Eye (tissue), 1 donor: Measurements from ENCODE around the gene TMIGD2.
"Not testable (repeated sequence)": the region's sequence is repeated elsewhere in the genome, so short reads cannot be mapped to it uniquely, and the experiment has no call there.

Experiments
- DNase-seq: peaks from one replicate; pipeline ENCODE4 v3.0.0-alpha.2; 2015

Gene TMIGD2, protein sequence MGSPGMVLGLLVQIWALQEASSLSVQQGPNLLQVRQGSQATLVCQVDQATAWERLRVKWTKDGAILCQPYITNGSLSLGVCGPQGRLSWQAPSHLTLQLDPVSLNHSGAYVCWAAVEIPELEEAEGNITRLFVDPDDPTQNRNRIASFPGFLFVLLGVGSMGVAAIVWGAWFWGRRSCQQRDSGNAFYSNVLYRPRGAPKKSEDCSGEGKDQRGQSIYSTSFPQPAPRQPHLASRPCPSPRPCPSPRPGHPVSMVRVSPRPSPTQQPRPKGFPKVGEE

DNA sequence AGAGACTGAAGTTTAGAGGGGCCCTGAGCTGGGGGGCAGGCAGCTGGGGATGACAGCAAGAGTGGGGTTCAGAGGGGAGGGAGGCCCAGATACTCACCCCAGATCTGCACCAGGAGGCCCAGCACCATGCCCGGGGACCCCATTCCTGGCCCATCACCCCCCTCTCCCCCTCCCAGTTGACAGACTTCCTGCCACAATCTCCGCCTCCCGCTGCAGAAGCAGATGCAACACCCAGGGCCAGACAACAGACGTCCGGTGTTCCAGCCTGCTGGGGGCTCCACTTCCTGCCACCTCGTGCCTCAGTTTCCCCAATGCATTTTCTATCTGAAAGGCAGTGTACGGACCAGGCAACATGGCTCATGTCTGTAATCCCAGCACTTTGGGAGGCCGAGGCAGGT lies at the start of gene TMIGD2:
Gene TMIGD2 (minus strand): TSS at position 147 of the 398 bp plus-strand sequence. CDS start 4 bp downstream, at position 143.
- no peak for DNase-seq

DNA sequence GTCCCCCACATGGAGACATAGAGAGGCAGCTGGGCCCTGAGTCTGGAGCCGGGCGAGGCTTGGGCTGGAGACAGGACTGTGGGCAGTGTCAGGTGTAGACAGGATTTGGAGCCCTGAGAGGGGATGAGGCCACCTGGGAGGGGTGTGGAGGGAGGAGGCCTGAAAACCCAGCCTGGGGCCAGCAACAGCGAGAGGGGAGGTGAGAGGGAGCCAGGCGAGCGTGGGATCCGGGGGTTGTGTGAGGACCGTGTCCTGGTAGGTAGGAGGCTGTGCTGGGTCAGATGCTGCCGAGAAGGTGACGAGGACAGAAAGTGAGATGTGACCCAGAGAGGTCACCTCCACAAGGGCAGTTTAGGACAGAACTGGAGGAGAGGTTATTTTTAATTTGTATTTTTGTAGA lies 48.5 kb upstream of the TMIGD2 start:
- DNase-seq = no peak

DNA sequence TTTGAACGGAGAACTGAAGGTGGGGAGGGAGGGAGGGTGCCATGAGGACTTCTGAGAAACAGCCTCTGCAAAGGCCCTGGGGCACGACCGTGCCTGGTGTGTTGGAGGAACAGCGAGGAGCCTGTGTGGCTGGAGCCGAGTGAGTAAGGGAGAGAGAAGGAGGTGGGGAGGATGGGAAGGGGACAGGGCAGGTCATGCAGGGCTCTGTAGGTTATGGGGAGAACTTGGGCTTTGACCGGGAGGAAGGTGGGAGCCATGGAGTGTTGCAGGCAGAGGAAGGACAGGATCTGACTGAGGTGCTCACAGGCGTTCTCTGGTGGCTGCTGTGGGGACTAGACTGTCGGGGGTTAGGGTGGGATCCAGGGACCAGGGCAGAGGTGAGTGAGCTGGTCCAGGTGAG lies 47.9 kb upstream of the TMIGD2 start:
- no peak for DNase-seq

DNA sequence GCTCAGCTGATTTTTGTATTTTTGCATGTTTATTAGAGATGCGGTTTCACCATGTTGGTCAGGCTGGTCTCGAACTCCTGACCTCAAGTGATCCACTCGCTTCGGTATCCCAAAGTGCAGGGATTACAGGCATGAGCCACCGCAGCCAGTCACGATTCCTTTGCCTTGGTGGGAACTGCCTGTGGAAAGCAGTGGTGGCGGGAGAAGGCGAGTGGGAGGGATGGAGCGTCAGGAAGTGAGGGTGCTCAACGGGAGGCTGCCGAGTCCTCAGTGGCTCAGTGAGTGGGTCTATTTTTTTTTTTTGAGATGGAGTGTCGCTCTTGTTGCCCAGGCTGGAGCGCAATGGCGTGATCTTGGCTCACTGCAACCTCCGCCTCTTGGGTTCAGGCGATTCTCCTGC lies 47.0 kb upstream of the TMIGD2 start:
- not testable (repeated sequence) for DNase-seq

DNA sequence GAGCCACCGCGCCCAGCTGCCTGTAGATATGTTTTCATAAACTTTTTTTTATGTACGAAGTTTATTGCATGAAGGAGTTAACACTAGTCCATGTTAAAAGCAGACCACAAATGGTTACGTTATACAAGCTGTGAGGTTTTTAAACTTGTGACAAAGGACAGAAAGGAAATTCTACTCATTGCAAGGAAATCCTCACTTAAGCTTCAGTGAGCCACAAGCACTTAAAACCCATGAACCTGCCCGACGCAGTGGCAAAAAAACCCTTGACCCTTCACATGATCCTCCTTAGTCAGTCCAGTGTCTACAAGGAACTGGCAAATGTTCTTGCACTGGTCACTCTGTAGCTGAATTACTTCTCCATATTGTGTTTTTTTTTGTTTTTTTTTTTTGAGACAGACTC lies 45.3 kb upstream of the TMIGD2 start:
- DNase-seq = no peak

DNA sequence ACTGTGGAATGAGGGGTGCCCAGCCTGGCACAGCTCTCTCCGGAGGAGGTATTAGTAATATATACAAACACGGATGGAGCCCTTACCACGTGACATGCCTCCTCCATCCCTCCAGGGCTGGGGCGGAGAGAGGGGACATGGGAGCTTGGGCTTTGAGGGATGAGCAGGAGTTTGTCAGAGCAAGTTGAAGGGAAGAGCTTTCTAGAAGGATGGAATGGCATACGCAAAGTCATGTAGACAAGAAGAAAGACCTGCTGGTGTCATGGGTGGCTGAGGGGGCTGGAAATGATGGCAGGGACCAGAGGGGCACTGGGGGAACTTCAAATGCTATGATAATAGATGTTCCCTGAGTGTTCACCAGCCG lies 43.8 kb upstream of the TMIGD2 start:
- DNase-seq = no peak

DNA sequence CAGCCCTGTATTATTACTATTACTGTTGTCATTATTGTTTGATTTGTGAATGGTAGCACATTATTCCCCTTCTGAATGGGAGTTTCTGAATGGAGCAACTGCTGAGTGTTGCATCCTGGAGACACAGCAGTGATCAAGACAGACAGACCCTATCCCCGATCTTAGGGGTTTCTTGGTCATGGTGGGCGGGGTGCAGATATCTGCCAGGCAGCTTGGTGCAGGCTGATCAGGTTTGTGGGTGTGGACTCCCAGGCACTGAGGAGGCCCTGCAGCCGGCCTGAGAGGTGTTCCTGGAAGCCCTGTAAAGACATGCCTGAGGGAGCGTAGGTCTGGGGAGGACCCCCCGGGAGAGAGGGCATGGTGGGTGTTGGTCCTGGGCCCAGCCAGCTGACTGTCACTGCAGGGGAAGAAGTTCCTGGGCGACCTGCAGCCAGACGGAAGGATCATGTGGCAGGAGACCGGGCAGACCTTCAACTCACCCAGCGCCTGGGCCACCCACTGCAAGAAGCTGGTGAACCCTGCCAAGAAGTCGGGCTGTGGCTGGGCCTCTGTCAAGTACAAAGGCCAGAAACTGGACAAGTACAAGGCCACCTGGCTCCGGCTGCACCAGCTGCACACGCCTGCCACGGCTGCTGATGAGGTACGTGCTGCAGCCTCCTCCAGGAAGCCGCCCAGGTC lies 43.3 kb upstream of the TMIGD2 start:
- no peak for DNase-seq

DNA sequence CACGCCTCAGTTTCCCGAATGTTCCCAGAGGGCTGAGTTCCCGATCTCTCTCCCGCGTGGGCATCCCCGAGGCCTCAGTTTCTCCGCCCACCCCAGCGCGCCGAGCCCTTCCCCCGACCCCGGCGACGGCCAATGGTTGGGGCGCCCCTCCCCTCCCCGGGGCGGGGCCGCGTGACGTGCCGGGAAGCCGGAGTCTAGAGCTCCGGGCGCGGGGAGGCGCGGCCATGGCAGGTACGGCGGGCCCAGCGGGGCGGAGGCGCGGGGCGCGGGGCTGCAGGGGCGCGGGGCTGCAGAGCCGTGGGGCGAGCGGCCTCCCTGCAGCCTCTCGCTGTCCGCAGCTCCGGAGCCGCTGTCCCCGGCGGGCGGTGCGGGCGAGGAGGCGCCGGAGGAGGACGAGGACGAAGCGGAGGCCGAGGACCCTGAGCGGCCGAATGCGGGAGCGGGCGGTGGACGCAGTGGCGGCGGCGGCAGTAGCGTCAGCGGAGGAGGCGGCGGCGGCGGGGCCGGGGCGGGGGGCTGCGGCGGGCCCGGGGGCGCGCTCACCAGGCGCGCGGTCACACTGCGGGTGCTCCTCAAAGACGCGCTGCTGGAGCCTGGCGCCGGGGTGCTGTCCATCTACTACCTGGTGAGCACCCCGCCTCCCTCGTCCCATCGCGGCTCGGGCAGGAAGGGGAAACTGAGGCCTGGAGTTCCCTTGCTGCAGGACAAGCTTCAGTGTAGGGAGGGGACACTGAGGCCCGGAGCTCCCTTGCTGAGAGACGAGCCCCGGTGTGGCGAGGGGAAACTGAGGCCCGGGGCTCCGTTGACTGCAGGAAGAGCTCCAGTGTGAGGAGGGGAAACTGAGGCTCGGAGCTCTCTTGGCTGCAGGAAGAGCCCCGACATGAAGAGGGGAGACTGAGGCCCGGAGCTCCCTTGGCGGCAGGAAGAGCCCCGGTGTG lies 41.5 kb upstream of the TMIGD2 start, which contains the start of gene MPND:
Gene MPND (plus strand): TSS at position 193 of the 938 bp plus-strand sequence. CDS start 32 bp downstream, at position 225.
- peak; percentile 97 for DNase-seq

DNA sequence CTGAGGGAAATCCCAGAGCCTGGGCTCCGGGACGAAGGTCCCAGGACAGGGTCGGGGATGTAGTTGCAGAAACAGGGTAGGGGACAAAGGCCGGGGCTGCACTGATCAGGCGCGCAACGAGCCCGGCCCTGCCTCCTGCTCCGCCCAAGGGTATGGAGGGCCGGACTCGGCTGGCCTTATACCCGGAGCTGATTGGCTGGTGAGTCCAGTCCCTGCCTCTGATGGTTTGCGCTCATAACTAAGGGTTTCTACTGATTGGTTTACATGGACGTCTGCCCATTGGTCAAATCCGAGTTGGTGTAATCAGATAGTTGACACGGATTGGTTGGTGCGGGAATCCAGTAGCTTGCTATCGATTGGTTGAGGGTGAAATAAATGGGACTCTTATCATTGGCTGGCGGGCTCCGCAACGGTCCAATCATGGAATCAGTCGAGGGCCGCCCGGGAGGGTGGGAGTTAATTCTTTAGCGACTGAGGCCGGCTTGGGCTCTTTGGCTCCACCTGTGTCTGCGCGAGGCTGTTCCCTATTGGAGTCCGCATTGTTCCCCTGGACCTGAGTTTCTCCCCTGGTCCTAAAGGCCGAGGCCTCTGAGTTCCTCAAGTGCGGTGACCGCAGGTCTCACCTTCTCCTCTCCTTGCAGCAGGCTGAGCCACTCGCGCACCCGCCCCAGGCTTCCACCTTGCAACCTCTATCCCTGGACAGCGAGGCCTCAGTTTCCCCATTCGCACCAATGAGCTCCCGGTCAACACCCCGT lies 40.6 kb upstream of the TMIGD2 start:
- DNase-seq = peak; percentile 100

DNA sequence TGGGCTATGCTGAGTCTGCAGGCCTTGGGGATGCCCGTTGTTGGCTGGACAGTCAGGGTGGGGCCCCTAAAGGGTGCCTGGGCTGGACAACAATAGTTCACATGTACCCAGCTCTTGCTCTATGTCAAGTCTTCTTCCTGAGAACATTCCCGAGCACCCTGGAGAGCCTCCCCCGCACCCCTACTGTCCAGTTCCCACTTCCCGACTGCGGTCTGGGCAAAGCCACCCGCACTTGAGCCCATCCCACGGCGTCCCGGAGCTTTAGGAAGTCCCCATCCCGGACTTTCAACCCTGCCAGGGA lies 40.1 kb upstream of the TMIGD2 start:
- no peak for DNase-seq

DNA sequence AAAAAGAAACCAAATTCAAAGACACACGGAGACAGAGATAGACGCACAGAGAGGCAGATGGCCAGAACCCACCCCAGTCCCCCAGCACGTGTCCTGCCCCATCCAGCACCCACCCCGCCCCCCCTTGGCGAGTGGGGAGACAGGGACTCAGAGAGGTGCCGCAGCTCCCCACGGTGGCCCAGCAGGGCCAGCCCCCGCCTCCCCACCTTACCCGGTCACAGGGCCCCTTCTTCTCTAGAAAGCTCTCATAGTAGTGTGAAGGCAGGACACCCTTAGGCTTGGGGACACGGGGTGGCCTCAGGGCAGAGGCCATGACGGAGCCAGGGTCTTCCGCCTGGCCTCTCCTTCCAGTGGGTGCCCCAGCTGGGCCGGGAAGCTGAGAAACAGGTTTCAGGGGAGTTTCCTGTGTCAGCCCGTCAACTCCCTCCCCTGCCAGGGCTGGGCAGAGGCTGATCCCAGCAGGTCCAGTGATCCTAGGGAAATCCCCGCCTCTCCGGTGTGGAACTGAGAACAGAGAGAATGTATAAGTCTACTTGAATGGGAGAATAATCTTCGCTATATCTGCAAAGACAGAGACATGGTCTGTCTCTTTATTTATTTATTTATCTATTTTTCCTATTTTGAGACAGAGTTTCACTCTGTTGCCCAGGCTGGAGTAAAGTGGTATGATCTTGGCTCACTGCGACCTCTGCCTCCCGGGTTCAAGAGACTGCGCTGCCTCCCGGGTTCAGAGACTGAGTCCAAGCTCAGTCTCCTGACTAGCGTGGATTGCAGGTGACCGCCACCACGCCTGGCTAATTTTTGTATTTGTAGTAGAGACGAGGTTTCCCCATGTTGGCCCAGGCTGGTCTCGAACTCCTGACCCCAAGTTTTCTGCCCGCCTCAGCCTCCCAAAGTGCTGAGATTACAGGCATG lies 36.5 kb upstream of the TMIGD2 start, which contains the start of gene STAP2:
Gene STAP2 (minus strand): TSS at position 387 of the 915 bp plus-strand sequence. CDS start 74 bp downstream, at position 313.
- no peak for DNase-seq

DNA sequence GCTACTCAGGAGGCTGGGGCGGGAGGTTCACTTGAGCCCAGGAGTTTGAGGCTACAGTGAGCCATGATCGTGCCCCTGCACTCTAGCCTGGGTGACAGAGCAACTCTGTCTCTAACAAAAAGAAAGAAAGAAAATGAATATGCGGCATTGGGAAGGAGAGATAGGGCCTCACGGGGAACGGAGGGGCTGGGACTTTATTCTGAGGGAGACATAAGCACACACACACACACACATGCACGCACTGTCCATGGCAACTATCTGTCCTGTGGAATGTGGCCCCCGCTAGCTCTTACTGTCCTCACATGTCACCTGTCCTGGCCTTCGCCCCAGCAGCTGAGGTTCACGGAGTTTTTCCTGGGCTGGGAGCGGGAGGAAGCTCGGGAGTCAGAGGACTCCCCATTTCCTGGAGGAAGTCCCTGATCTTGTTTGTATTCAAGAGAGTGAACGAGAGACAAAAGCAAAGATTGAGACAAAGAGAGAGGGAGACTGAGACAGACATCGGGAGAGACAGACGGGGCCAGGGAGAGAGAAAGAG lies 35.8 kb upstream of the TMIGD2 start:
- peak; percentile 45 for DNase-seq

DNA sequence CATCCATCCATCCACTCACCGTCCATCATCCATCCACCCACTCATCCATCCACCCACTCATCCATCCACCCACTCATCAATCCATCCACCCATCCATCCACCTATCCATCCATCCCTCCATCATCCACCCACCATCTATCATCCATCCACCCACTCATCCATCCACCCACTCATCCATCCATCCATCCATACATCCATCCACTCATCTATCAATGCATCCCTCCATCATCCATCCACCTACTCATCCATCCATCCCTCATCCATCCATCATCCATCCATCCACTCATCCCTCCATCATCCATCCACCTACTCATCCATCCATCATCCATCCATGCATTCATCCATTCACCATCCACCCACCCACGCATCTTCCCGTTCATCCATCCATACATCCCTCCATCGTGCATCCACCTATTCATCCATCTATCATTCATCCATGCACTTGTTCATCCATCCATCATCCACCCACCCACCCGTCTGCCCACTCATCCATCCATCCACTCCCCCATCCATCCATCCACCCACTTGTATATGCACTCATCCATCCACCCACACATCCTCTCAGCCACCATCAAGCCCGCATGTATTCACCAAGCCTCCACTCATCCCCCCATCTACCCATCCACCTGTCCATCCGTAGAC lies 32.9 kb upstream of the TMIGD2 start:
- DNase-seq = no peak

DNA sequence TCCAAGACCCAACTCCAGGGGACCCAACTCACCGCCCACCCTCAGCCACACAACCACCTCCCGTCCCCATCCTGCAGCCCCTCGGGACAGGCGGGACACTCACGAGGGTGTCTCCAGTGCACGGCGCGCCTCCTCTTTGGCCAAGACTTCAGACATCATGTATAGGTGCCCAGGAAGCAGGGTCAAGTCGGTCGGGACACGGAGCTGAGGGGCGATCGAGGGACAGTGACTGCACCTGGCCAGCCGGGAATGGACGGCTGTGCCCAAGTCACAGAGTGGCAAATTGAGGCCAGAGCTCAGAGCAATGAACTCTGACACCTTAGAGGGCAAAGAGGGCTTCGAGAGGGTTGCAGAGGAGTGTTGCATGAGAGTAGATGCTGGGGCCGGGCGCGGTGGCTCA lies 27.7 kb upstream of the TMIGD2 start:
- no peak for DNase-seq

DNA sequence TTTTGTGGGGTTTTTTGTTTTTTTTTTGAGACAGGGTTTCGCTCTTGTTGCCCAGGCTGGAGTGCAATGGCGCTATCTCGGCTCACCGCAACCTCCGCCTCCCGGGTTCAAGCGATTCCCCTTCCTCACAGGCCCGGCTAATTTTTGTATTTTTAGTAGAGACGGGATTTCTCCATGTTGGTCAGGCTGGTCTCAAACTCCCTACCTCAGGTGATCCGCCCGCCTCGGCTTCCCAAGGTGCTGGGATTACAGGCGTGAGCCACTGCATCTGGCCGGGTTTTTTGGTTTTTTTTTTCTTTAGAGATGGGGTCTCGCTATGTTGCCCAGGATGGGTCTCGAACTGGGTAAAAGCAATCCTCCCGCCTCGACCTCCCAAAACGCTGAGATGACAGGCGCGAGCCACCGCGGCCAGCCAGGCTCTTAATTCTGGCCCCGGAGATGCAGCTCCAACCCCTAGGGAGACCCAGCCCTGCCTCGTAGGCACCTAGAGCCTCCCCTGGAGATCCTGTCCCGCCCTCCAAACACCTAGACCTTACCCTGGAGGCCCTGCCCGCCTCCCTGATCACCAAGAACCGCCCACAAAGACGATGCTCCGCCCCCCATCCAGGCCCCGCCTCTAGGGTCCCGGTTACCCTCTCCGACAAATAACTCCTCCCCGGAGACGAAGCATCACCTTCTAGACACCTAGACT lies 26.9 kb upstream of the TMIGD2 start:
- not testable (repeated sequence) for DNase-seq

DNA sequence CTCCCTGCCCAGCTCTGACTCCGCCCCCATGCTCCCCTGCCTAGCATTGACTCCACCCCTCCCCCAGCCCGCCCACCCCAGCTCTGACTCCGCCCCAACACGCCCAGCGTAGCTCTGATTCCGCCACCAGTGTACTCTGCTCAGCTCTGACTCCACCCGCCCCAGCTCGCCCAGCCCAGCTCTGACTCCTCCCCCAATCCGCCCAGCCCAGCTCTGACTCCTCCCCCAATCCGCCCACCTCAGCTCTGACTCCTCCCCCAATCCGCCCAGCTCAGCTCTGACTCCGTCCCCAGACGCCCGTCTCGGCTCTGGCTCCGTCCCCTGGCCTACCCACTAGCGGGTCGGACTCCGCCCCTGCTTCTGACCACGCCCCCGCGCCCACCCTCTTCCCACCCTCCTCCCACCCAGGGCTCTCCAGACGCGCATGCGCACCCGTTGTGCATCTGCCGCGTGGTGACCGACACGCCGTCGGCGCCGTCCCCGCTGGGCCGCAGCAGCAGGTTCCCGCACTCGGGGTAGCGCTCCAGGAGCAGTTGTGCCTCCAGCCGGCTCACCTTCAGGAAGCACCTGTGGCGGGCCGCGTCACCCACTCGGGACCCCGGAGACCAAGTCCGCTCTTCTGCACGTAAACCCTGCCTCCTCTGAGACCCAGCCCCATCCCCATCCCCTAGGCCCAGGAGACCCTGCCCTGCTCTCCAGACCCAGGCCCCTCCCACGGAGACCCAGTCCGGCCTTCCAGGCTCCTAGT lies 26.2 kb upstream of the TMIGD2 start:
- DNase-seq = peak; percentile 99

DNA sequence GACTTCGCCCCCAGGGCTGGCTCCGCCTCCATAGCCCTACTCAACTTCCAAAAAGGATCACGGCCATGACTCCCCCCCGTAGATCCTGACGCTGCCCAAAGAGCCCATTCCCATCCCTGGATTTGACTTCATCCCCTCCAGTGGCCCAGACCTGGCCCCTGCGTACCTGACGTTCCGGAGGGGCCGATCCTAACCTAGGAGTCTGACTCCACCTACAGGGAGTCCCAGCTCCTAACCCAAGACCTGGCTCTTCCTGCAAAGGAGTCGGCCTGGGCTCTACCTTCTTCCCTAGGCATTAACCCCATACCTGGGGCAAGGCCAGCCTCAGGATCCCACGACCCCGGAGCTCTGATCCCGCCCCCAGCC lies 25.7 kb upstream of the TMIGD2 start:
- DNase-seq = no peak

DNA sequence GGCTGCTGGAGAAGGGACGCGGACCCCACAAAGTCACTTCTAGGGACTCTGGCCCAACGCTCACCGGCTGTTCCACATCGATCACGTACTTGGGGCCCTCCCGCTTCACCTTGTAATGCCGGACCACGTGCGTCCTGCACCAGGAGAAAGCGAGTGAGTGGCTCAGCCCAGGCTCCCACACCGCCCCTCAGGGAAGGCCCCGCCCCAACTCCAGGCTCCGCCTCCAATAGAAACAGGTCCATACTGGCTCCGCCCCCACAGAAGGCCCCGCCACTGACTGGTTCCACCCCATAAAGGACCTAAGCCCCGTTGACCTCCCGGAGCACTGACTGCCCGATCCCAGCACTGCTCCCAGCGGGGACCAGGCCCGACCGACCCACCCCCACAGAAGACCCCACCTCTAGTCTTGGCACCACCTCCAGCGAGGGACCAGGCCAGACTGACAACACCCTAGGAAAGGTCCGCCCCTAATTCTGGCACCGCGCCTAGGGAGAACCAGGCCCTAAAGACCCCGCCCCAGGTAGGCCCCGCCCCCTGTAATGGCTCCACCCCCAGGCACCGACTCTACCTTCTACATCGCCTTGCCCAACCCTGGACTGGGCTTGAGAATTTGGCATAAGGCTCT lies 25.2 kb upstream of the TMIGD2 start:
- peak; percentile 80 for DNase-seq

DNA sequence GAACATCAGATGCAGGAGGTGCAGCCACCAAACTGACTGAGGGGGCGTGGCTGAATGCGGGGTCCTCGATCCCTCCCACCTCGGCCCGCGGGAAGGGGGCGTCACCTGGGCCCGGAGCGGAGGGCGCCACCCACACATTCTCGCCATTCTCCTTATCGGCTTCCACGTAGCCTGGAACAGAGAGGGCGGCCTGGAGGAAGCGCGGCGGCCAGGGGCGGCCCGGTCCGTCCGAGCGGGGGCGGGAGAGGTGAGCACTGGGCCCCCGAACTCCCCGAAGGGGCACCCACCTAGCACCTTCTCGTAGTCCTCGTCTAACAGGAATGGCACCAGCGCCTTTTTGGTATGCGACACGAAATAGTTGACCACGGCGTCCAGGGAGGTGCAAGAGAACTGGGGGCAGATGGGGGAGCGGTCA lies 24.7 kb upstream of the TMIGD2 start:
- peak; percentile 37 for DNase-seq
